ENCODE results near the gene SRRT.
"Not testable (repeated sequence)": the region's sequence is repeated elsewhere in the genome, so short reads cannot be mapped to it uniquely, and the experiment has no call there.

SRRT gene

DNA sequence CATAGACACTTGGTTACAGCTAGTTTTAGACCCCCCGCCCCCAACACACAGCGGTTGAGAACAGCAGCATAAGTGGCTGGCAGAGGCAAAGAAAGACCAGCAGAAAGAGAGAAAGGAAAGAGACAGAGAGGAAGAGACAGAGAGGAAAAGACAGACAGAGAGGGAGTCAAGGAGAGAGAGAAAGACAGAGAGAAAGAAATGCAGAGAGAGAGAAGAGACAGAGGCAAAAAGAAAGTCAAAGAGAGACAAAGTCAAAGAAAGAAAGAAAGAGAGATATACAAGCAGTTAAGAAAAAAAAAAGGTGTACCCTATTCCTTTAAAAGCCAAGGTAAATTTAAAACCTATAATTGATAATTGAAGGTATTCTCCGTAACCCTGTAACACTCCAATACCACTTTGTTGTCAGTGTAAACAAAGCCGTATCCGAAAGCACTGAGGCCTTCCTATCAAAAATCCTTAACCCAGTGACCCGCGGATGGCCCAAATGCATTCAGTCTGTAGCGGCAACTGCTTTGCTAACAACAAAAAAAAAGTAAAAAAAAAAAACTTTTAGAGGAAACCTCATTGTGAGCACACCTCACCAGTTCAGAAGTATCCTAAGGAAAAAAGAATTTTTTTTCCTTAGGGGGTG lies 34.3 kb upstream of the SRRT start:
- Mint-ChIP-seq H3K4me3 (no peak overlapping the region), H3K4me1 (peaks cover 13% of the 10 kb centered on the region), H3K27ac (no peak overlapping the region), H3K9me3 (no peaks in the 10 kb centered on the region), H3K36me3 (ENCODE audit: low read depth) (peaks cover 2% of the 10 kb centered on the region), H3K27me3 (no peaks in the 10 kb centered on the region)
- DNase-seq (no peak), ATAC-seq (no peak)

DNA sequence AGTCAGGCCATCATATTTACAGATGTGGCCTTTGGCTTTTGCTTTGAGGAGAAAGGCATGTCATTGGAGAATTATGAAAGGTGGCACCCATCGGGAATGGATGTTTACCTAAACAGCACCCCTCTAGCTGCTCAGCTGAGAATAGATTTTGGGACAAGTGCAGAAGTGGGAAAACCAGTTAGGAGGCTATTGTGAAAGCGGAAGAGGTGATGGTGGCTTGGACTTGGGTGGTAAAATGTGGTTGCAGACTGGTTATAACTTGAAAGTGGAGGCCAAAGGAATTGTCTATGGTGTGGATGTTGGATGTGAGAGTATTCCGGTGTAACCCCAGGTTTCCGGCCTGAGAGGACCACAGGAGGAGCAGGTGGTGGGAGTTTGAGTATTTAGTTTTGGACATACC lies 27.5 kb upstream of the SRRT start:
- Mint-ChIP-seq H3K27ac (no peak overlapping the region), H3K4me3 (no peak overlapping the region), H3K36me3 (ENCODE audit: low read depth) (no peaks in the 10 kb centered on the region), H3K9me3 (no peaks in the 10 kb centered on the region), H3K27me3 (no peaks in the 10 kb centered on the region), H3K4me1 (peaks cover 6% of the 10 kb centered on the region)
- ATAC-seq: no peak
- DNase-seq: no peak

GRCh38 chr7:100852048-100852872 lies 22.6 kb upstream of the SRRT start, which contains the start of gene SLC12A9:
Gene SLC12A9, plus strand, starts transcription at chr7:100852713. Its CDS starts 1,485 bp downstream, at chr7:100854198.
- no peaks in the 10 kb centered on the region for H3K36me3 Mint-ChIP-seq (ENCODE audit: low read depth)
- H3K4me3 Mint-ChIP-seq: peak within 1 kb of the TSS; percentile 86
- H3K27ac Mint-ChIP-seq: peak within 1 kb of the TSS; percentile 78
- ATAC-seq (peak; percentile 98), DNase-seq (peak; percentile 89)
- peaks cover 14% of the 10 kb centered on the region for H3K4me1 Mint-ChIP-seq
- H3K27me3 Mint-ChIP-seq: no peaks in the 10 kb centered on the region
- no peaks in the 10 kb centered on the region for H3K9me3 Mint-ChIP-seq

DNA sequence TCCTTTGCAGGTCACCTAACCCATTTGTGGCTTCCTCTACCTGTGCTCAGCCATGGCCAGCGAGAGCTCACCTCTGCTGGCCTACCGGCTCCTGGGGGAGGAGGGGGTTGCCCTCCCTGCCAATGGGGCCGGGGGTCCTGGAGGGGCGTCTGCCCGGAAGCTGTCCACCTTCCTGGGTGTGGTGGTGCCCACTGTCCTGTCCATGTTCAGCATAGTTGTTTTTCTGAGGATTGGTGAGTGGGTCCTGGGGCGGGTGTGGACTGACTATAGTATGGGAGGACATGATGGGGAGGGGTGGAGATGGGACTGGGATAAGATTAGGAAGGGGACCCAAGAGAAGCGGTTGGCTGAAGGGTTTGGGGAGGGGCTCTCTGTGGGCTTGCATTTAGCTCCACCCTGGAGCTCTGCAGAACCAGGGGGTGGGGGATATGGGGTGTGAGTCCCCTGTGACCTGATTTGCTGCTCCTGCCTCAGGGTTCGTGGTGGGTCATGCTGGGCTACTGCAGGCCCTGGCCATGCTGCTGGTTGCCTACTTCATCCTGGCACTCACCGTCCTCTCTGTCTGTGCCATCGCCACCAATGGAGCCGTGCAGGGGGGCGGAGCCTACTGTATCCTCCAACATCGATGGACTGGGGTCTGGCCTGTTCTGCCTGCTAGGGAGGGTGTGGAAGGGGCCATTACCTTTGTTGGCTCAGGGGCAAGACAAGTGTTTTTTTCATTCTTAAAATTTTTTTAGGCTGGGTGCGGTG lies 20.6 kb upstream of the SRRT start:
- Mint-ChIP-seq H3K9me3 (no peaks in the 10 kb centered on the region), H3K36me3 (ENCODE audit: low read depth) (no peaks in the 10 kb centered on the region), H3K4me3 (no peak overlapping the region), H3K4me1 (peaks cover 14% of the 10 kb centered on the region), H3K27ac (no peak overlapping the region), H3K27me3 (no peaks in the 10 kb centered on the region)
- no peak for DNase-seq
- no peak for ATAC-seq

DNA sequence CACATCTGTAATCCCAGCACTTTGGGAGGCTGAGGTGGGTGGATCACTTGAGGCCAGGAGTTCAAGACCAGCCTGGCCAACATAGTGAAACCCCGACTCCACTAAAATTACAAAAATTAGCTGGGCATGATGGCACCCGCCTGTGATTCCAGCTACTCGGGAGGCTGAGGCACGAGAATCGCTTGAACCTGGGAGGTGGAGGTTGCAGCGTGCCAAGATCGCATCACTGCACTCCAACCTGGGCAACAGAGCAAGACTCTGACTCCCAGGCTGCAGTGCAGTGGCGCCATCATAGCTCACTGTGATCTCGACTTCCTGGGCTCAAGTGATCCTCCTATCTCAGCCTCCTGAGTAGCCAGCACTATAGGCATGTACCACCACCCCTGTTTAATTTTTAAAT lies 20.0 kb upstream of the SRRT start:
- not testable (repeated sequence) for ATAC-seq

GRCh38 chr7:100855515-100855914 lies 19.4 kb upstream of the SRRT start:
- Mint-ChIP-seq H3K36me3 (ENCODE audit: low read depth) (peaks cover 1% of the 10 kb centered on the region), H3K4me1 (peaks cover 14% of the 10 kb centered on the region), H3K27me3 (no peaks in the 10 kb centered on the region), H3K27ac (no peak overlapping the region), H3K4me3 (no peak overlapping the region), H3K9me3 (no peaks in the 10 kb centered on the region)
- no peak for DNase-seq
- no peak for ATAC-seq

More for the DNA sequence above, 20.0 kb upstream of the SRRT start:
- H3K9me3 Mint-ChIP-seq; DNase-seq; H3K27ac Mint-ChIP-seq; H3K36me3 Mint-ChIP-seq (ENCODE audit: low read depth); H3K27me3 Mint-ChIP-seq; H3K4me3 Mint-ChIP-seq: not testable (repeated sequence)
- peaks cover 14% of the 10 kb centered on the region for H3K4me1 Mint-ChIP-seq

DNA sequence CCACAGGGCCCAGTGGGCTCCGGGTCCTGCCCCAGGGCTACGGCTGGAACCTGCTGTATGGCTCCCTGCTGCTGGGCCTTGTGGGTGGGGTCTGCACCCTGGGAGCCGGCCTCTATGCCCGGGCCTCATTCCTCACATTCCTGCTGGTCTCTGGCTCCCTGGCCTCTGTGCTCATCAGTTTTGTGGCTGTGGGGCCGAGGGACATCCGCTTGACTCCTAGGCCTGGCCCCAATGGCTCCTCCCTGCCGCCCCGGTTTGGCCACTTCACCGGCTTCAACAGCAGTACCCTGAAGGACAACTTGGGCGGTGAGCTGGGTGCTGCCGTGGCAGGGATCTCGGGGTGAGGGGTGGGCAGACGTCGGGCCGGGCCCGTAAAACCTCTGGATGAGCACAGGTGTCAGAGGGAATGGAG lies 18.0 kb upstream of the SRRT start:
- H3K4me1 Mint-ChIP-seq: peaks cover 9% of the 10 kb centered on the region

GRCh38 chr7:100859856-100860255 lies 15.0 kb upstream of the SRRT start:
- Mint-ChIP-seq H3K4me3 (no peak overlapping the region), H3K36me3 (ENCODE audit: low read depth) (peaks cover 14% of the 10 kb centered on the region), H3K27ac (no peak overlapping the region), H3K4me1 (no peaks in the 10 kb centered on the region), H3K9me3 (no peaks in the 10 kb centered on the region), H3K27me3 (no peaks in the 10 kb centered on the region)
- DNase-seq (no peak), ATAC-seq (no peak)

More for the DNA sequence above, 18.0 kb upstream of the SRRT start:
- Mint-ChIP-seq H3K9me3 (no peaks in the 10 kb centered on the region), H3K36me3 (ENCODE audit: low read depth) (peaks cover 5% of the 10 kb centered on the region), H3K27me3 (no peaks in the 10 kb centered on the region), H3K27ac (no peak overlapping the region), H3K4me3 (no peak overlapping the region)
- DNase-seq: no peak
- ATAC-seq: no peak

DNA sequence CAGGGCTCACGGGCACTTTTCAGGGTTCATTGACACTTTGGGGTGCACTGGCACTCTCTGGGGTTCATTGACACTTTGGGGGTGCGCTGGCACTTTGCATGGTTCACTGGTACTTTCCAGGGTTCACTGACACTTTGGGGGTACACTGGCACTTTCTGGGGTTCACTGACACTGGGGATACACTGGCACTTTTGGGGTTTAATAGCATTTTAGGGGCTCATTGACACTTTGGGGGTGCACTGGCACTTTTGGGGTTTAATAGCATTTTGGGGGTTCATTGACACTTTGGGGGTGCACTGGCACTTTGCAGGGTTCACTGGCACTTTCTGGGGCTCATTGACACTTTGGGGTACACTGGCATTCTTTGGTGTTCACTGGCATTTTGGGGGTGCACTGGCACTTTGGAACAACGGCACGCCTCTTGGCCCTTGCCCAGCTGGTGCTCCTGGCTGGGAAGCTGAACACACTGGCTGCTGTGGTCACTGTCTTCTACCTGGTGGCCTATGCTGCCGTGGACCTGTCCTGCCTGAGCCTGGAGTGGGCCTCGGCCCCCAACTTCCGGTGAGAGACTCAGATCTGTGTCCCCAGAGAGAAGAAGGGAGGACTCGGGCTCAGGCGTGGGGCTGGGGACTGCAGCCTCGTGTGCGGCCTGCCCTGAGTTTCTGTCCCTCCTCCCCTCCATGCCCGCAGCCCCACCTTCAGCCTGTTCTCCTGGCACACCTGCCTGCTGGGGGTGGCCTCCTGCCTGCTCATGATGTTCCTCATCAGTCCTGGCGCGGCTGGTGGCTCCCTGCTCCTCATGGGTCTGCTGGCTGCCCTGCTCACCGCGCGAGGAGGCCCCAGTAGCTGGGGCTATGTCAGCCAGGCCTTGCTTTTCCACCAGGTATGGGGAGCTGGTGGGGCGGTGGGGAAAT lies 13.9 kb upstream of the SRRT start:
- ATAC-seq: no peak
- Mint-ChIP-seq H3K27me3 (no peaks in the 10 kb centered on the region), H3K36me3 (ENCODE audit: low read depth) (peaks cover 14% of the 10 kb centered on the region), H3K4me3 (no peak overlapping the region), H3K27ac (no peak overlapping the region), H3K9me3 (no peaks in the 10 kb centered on the region), H3K4me1 (peaks cover 2% of the 10 kb centered on the region)
- no peak for DNase-seq

- peaks cover 14% of the 10 kb centered on the region for H3K36me3 Mint-ChIP-seq (ENCODE audit: low read depth)
- no peak for DNase-seq
- H3K4me3 Mint-ChIP-seq: no peak overlapping the region
- H3K4me1 Mint-ChIP-seq: peaks cover 6% of the 10 kb centered on the region
- ATAC-seq: no peak
- no peak overlapping the region for H3K27ac Mint-ChIP-seq
- H3K27me3 Mint-ChIP-seq: no peaks in the 10 kb centered on the region
- no peaks in the 10 kb centered on the region for H3K9me3 Mint-ChIP-seq
Observed at GRCh38 chr7:100861616-100861985, 13.3 kb upstream of the SRRT start.

DNA sequence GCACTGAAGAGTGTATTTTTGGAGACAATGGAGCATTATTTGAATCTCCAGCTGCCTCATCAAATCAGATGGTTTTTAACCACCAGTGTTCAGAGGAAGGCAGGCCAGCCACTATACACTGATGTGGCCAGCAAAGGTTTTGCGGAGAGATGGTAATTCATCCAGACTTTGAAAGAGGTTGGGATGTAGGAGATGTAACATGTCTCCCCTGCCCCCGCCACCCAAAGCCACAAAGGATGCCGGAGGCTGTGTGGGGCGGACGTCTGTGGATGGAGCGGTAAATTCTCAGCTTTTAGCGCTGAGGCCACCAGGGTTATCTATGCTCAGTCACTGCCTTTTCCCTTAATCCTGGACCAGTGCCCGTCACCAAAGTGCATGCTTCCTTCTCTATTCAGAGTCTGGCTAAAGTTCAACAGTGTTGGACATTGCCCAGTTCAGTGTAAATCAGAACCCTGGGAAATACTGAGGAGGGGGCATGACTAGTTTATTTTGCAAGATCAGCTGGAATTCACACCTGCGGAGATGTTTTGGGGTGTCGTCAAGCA lies 11.4 kb upstream of the SRRT start:
- Mint-ChIP-seq H3K4me3 (no peak overlapping the region), H3K9me3 (no peaks in the 10 kb centered on the region), H3K4me1 (peaks cover 15% of the 10 kb centered on the region), H3K27ac (no peak overlapping the region), H3K36me3 (ENCODE audit: low read depth) (peaks cover 15% of the 10 kb centered on the region), H3K27me3 (no peaks in the 10 kb centered on the region)
- ATAC-seq (no peak), DNase-seq (no peak)

GRCh38 chr7:100864263-100864845 lies 10.5 kb upstream of the SRRT start:
- no peak overlapping the region for H3K4me3 Mint-ChIP-seq
- peaks cover 15% of the 10 kb centered on the region for H3K36me3 Mint-ChIP-seq (ENCODE audit: low read depth)

GRCh38 chr7:100865372-100865911 lies 9.5 kb upstream of the SRRT start:
- Mint-ChIP-seq H3K27ac (no peak overlapping the region), H3K4me3 (no peak overlapping the region), H3K27me3 (no peaks in the 10 kb centered on the region), H3K9me3 (no peaks in the 10 kb centered on the region), H3K4me1 (peaks cover 17% of the 10 kb centered on the region), H3K36me3 (ENCODE audit: low read depth) (peaks cover 15% of the 10 kb centered on the region)
- DNase-seq (no peak), ATAC-seq (no peak)

More at GRCh38 chr7:100864263-100864845, 10.5 kb upstream of the SRRT start:
- Mint-ChIP-seq H3K4me1 (peaks cover 17% of the 10 kb centered on the region), H3K9me3 (no peaks in the 10 kb centered on the region), H3K27ac (no peak overlapping the region), H3K27me3 (no peaks in the 10 kb centered on the region)
- DNase-seq: no peak
- no peak for ATAC-seq

Measured in activated naive CD8-positive, alpha-beta T cell treated with anti-CD3 and anti-CD28 coated beads, Interleukin-2, amount 50 U/mL, for 24 hours (primary cell).